ENCODE results near the gene UNCX.
"Not testable (repeated sequence)": the region's sequence is repeated elsewhere in the genome, so short reads cannot be mapped to it uniquely, and the experiment has no call there.

The UNCX gene

DNA sequence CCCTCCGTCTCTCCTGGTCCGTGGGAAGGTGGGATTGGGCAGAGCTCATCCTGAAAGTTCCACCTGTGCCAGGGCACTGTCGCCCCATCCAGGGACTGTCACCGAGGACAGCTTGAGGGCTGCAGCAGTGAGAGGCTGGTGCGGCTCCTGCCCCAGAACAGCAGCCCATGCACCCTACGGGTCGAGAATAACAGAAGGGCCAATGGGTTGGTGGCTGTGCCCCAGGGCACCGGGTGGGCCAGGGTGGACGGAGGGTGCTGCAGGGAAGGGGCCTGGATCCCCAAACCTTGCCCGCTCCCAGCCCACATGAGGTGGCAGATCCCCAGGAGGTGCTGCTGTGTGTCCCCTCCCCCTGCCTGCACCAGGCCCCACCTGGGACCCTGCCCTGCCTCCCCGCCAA is 23.9 kb downstream of the UNCX start:
- in situ Hi-C loops (cut with HindIII; ENCODE audit: low pct_ligation_motif_present, low sequenced_read_pairs) = no loop called here
- Histone ChIP-seq H3K36me3 (replicated peaks) (no peaks in the 10 kb centered on the region), H3K4me3 (ENCODE audit: low read depth, low read length) (no peak overlapping the region), H3K27ac (no peak overlapping the region), H3K27me3 (replicated peaks) (peaks cover 35% of the 10 kb centered on the region)
- TF ChIP-seq, protein P1, sequence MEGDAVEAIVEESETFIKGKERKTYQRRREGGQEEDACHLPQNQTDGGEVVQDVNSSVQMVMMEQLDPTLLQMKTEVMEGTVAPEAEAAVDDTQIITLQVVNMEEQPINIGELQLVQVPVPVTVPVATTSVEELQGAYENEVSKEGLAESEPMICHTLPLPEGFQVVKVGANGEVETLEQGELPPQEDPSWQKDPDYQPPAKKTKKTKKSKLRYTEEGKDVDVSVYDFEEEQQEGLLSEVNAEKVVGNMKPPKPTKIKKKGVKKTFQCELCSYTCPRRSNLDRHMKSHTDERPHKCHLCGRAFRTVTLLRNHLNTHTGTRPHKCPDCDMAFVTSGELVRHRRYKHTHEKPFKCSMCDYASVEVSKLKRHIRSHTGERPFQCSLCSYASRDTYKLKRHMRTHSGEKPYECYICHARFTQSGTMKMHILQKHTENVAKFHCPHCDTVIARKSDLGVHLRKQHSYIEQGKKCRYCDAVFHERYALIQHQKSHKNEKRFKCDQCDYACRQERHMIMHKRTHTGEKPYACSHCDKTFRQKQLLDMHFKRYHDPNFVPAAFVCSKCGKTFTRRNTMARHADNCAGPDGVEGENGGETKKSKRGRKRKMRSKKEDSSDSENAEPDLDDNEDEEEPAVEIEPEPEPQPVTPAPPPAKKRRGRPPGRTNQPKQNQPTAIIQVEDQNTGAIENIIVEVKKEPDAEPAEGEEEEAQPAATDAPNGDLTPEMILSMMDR (IDR thresholded peaks at IDR 0.05; ENCODE audit: low read depth, low read length, missing control alignments) = no peak
- DNase-seq = no peak

DNA sequence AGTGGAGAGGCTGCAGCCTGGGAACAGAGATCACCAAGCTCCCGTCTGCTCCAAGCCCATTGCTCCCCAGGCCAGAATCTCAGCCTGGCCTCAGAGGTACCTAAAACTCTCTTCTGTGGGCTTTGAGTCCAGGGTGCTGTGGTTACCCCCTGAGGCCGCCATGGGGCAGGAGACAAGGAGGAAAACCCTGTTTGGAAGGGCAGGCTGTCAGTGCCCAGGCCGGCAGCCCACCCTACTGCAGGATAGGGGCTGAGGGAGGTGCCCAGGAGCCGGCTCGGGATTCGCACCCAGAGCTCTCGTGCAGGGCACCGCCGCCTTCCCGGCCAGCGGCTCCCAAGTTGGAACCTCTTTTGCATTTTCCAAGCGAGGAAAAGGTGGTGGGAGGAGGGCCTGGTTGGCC is 24.5 kb downstream of the UNCX start:
- H3K27ac ChIP-seq = no peak overlapping the region
- no peak overlapping the region for H3K4me3 ChIP-seq (ENCODE audit: low read depth, low read length)
- TF ChIP-seq, protein P1 (IDR thresholded peaks at IDR 0.05; ENCODE audit: low read depth, low read length, missing control alignments) = no peak
- no peak for DNase-seq
- H3K36me3 ChIP-seq (replicated peaks) = no peaks in the 10 kb centered on the region
- in situ Hi-C loops (cut with HindIII; ENCODE audit: low pct_ligation_motif_present, low sequenced_read_pairs) = no loop called here
- H3K27me3 ChIP-seq (replicated peaks) = peaks cover 34% of the 10 kb centered on the region

DNA sequence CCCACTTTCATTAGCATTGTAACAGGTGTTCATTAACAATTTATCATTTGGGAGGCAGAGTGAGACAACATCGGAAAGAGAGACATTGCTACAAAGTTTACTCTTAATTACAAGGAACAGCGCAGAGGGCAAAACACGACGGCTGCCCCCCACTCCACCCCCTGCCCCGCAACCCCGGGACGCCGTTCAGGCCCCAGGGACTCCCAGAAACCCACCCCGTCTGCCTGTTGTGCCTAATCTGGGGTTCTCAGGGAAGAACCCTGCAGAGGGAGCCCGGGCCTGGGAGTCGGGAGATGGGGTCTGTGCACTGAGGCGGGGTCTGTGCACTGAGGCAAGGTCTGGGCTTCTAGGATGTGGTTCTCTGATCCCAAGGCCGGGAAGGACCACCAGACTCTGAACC is 25.2 kb downstream of the UNCX start:
- Histone ChIP-seq H3K36me3 (replicated peaks) (no peaks in the 10 kb centered on the region), H3K27me3 (replicated peaks) (peaks cover 30% of the 10 kb centered on the region), H3K4me3 (ENCODE audit: low read depth, low read length) (no peak overlapping the region), H3K27ac (no peak overlapping the region)
- in situ Hi-C loops (cut with HindIII; ENCODE audit: low pct_ligation_motif_present, low sequenced_read_pairs) = no loop called here
- TF ChIP-seq, protein P1 (IDR thresholded peaks at IDR 0.05; ENCODE audit: low read depth, low read length, missing control alignments) = no peak
- DNase-seq = no peak

DNA sequence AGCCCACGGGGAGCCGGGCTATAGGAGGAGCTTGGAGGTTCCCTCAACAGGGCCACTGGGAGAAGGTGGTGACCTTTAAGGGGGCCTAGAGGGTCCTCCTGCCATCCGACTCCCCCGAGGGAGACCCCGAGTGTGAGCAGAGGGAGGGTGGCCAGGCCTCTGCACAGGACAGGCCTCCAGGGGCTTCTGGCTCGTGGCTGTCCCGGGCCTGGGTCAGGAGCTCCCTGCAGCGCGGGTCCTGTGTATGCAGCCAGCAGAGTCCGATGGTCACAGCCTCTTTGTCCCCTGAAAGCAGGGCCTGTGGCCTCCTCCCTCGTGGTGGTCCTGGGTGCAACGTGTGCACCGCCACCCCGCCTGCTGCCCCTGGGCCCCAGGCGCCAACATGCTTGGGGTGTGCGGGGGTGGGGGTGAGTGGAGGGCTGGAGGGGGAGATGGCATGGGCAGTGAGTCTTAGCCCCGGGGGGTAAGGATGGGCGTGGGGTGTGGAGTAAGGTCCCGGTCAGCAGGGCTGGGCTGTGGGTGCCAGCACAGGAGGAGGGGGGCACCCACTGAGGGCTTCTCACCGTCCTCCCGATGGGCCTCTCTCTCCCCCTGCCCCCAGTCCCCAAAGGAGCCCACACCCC is 27.1 kb downstream of the UNCX start:
- no peak overlapping the region for H3K27ac ChIP-seq
- DNase-seq = no peak
- H3K36me3 ChIP-seq (replicated peaks) = no peaks in the 10 kb centered on the region
- peaks cover 20% of the 10 kb centered on the region for H3K27me3 ChIP-seq (replicated peaks)
- TF ChIP-seq, protein P1 (IDR thresholded peaks at IDR 0.05; ENCODE audit: low read depth, low read length, missing control alignments) = no peak
- in situ Hi-C loops (cut with HindIII; ENCODE audit: low pct_ligation_motif_present, low sequenced_read_pairs) = no loop called here
- H3K4me3 ChIP-seq (ENCODE audit: low read depth, low read length) = no peak overlapping the region

DNA sequence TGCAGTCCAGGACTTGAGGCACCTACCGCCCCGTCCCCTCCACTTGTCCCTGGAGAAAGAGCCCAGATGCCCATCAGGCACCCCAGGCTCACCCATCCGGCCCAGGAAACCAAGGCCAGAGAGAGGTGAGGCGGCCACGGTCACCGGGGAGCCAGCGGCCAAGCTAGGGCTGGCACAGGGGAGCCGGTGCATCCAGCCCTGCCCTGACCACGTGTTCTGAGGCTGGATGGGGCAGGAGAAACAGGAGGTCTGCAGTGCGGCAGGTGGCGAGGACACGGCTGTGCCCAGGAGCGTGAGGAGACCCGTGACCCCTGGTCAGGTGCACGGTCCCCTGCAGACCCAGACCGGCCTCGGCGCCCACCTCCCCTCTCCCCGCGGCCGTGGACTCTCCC is 27.6 kb downstream of the UNCX start:
- in situ Hi-C loops (cut with HindIII; ENCODE audit: low pct_ligation_motif_present, low sequenced_read_pairs) = no loop called here
- peaks cover 17% of the 10 kb centered on the region for H3K27me3 ChIP-seq (replicated peaks)

DNA sequence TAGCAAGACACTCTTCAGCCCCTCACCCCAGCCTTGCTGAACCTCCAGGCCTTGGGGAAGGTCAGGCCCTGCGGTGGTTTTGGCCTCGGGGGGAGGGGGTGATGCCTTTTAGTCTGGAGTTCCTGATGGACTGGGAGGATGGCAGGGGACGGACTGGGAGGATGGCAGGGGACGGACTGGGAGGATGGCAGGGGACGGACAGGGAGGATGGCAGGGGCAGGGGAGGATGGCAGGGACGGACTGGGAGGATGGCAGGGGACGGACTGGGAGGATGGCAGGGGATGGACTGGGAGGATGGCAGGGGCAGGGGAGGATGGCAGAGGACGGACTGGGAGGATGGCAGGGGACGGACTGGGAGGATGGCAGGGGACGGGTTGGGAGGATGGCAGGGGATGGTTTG is 28.4 kb downstream of the UNCX start:
- DNase-seq; in situ Hi-C loops (cut with HindIII; ENCODE audit: low pct_ligation_motif_present, low sequenced_read_pairs): not testable (repeated sequence)

More for the DNA sequence above, 27.6 kb downstream of the UNCX start:
- no peak overlapping the region for H3K27ac ChIP-seq
- no peak for DNase-seq
- TF ChIP-seq, protein P1 (IDR thresholded peaks at IDR 0.05; ENCODE audit: low read depth, low read length, missing control alignments) = no peak
- H3K36me3 ChIP-seq (replicated peaks) = no peaks in the 10 kb centered on the region
- H3K4me3 ChIP-seq (ENCODE audit: low read depth, low read length) = no peak overlapping the region

More for the DNA sequence above, 28.4 kb downstream of the UNCX start:
- H3K36me3 ChIP-seq (replicated peaks); H3K27me3 ChIP-seq (replicated peaks); H3K27ac ChIP-seq; H3K4me3 ChIP-seq (ENCODE audit: low read depth, low read length): not testable (repeated sequence)

All from brain microvascular endothelial cell (primary cell).